Measurements from ENCODE around the gene SHC2. TPM values are rescaled to one million over a fixed set of nuclear protein-coding genes. Genes with fewer than 3 reads are reported as not detected.
"Not testable (repeated sequence)": the region's sequence is repeated elsewhere in the genome, so short reads cannot be mapped to it uniquely, and the experiment has no call there.

The SHC2 gene
- total RNA-seq, 1 donor from 2014 or later, result 5.1 TPM

DNA sequence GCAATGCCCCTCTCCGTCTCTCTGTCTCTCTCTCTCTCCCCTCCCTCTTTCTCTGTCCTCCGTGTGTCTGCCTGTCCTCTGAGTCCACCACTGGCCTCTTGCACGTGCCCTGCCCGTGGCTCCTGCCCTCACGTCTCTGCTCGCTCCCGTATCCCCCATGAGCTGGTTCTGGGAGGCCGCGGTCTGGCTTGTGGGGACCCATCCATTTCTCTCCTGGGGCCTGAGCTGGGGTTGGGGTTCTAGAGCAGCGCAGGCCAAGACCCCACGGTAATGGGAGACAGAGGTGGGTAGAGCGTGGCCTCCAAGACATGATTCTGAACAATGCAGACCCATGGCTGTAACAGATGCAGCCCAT, 70.9 kb downstream of the SHC2 start:
- DNase-seq (ENCODE audit: low read depth), result no peak

DNA sequence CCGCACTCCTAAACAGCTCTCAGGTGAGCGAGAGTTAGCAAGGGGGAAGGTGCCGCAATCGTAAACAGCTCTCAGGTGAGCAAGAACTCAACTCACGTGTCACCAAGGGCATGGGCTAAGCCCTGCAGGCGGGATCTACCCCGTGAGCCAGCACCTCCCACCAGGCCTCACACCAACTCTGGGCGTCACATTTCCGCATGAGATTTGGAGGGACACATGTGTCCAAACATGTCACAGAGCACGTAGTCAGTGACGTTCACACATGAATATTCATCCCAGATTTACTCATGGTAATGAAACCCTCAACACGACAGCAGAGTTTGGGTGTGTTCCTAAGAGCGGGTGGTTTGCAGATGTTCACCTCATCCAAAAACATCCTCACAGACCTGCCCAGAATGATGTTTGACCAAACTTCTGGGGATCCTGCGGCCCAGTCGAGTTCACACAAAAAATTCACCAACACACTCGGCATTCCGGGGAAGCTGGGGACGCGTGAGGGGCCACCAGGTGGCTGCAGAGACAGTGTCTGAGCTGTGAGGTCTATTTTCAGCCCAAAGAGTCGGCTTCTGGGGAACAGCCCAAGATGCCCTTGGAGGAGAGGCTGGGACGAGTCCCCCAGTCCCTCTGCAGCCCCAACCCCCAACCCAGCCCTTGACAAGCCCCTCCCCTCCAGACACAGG, 71.4 kb downstream of the SHC2 start:
- no peak for DNase-seq (ENCODE audit: low read depth)

DNA sequence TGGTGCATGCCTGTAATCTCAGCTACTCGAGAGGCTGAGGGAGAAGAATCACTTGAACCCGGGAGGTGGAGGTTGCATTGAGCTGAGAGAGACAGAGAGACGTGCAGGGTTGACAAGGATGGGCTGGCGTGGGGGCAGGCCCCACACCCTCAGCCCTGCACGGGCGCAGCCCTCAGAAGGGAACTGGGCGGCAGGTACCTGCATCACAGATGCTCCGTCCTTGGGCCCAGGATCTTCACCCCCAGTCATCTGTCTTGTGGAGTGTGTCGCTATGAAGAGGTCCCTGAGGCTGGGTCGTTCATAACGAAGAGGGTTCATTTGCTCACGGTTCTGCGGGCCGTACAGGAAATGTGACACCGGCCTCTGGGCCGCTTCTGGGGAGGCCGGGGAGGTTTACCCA, 72.1 kb downstream of the SHC2 start:
- no peak for DNase-seq (ENCODE audit: low read depth)

GRCh38 chr19:387777-388176, 73.1 kb downstream of the SHC2 start:
- no peak for DNase-seq (ENCODE audit: low read depth)

DNA sequence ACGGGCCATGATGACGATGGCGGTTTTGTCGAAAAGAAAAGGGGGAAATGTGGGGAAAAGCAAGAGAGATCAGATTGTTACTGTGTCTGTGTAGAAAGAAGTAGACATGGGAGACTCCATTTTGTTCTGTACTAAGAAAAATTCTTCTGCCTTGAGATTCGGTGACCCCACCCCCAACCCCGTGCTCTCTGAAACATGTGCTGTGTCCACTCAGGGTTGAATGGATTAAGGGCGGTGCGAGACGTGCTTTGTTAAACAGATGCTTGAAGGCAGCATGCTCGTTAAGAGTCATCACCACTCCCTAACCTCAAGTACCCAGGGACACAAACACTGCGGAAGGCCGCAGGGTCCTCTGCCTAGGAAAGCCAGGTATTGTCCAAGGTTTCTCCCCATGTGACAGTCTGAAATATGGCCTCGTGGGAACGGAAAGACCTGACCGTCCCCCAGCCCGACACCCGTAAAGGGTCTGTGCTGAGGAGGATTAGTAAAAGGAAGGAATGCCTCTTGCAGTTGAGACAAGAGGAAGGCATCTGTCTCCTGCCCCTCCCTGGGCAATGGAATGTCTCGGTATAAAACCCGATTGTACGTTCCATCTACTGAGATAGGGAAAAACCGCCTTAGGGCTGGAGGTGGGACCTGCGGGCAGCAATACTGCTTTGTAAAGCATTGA, 74.1 kb downstream of the SHC2 start:
- not testable (repeated sequence) for DNase-seq (ENCODE audit: low read depth)

GRCh38 chr19:386189-386588, 74.6 kb downstream of the SHC2 start:
- DNase-seq (ENCODE audit: low read depth), result not testable (repeated sequence)

DNA sequence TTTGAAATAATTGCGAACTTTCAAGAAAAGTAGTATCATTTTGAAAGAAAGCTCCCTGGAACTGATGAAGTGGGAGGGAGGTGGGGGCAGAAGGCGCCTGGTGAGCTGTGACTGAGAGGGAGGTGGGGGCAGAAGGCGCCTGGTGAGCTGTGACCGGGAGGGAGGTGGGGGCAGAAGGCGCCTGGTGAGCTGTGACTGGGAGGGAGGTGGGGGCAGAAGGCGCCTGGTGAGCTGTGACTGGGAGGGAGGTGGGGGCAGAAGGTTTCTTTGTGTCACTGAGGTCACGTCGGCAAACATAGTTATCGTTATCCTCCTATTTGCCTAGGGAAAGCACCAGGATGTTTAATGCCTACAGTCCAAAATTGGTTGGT, 76.0 kb downstream of the SHC2 start:
- DNase-seq (ENCODE audit: low read depth), result no peak

GRCh38 chr19:383922-384798, 76.7 kb downstream of the SHC2 start:
- DNase-seq (ENCODE audit: low read depth), result peak; percentile 18

DNA sequence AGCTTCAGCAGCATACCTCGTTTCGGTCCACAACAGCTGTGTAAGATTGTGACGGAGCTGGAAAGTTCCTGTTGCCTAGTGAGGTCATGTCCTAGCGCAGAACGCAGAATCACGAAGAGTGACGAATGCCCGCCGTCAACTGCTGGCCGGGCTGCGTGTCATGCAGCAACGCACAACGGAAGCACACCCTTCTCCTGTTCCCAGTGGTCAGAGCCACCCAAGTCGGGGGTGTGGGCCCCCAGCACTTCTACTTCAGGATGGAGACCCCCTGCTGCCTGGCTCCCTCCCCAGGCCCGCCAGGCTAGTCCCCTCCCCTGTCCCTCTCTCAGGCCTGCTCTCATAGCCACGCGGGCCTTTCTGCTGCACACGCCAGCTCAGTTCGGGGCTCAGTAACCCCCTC, 77.8 kb downstream of the SHC2 start:
- no peak for DNase-seq (ENCODE audit: low read depth)

DNA sequence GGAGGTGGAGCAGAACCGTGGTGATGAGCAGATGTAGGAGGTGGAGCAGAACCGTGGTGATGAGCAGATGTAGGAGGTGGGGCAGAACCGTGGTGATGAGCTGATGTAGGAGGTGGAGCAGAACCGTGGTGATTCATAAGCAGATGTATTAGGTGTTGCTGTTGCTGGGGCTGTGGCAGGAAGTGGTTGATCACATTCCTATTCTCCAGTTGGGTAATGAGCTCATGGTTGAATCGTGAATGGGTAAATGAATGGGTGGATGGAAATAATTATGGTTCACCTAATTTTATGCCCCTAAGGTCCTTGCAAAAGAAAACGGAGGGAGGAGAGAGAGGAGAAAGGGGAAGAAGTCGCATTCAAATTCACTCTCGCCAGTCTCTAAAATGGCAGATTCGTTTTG, 78.3 kb downstream of the SHC2 start:
- DNase-seq (ENCODE audit: low read depth), result peak; percentile 85

GRCh38 chr19:381901-382300, 78.9 kb downstream of the SHC2 start:
- DNase-seq (ENCODE audit: low read depth), result not testable (repeated sequence)

DNA sequence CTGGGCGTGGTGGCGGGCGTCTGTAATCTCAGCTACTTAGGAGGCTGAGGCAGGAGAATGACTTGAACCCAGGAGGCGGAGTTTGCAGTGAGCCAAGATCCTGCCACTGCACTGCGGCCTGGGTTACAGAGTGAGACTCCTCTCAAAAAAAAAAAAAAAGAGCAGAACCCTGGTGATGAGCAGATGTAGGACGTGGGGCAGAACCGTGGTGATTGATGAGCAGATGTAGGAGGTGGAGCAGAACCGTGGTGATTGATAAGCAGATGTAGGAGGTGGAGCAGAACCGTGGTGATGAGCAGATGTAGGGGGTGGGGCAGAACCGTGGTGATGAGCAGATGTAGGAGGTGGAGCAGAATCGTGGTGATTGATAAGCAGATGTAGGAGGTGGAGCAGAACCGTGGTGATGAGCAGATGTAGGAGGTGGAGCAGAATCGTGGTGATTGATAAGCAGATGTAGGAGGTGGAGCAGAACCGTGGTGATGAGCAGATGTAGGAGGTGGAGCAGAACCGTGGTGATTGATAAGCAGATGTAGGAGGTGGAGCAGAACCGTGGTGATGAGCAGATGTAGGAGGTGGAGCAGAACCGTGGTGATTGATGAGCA, 80.1 kb downstream of the SHC2 start:
- not testable (repeated sequence) for DNase-seq (ENCODE audit: low read depth)

DNA sequence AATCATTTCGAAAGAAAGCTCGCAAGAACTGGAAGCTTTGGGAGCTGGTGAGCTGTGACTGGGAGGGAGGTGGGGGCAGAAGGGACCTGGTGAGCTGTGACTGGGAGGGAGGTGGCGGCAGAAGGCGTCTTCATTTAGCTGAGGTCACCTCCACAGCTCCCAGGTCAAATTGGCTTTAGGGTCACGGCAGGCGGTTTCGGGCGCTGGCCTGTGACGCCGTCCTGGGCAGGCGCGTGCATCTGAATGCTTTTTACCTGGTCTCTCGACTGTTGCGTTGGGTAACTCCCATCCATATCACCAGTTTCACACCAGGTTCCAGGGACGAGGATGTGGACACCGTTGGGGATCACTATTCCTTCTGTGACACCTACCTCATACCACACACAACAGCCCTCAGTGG, 81.0 kb downstream of the SHC2 start:
- no peak for DNase-seq (ENCODE audit: low read depth)

DNA sequence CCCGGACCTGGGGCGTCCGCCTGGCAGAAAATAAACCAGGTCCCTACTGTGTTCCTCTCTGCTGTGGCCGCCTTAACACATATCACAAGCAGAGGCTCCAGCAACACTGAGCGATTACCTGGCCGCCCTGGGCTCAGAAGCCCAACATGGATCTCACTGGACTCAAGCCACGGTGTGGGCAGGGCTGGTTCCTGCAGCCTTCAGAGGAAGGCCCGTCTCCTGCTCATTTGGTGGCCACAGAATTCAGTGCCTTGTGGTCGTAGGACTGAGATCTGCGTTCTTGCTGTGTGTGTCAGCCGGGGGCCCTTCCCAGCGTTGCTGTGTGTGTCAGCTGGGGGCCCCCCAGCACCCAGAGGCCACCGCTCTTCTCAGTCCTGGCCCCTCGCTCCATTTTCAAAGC, 82.1 kb downstream of the SHC2 start:
- no peak for DNase-seq (ENCODE audit: low read depth)

- peak; percentile 9 for DNase-seq (ENCODE audit: low read depth)
Observed at GRCh38 chr19:377801-378581, 82.8 kb downstream of the SHC2 start.

GRCh38 chr19:376111-376470, 84.7 kb downstream of the SHC2 start:
- DNase-seq (ENCODE audit: low read depth), result no peak

DNA sequence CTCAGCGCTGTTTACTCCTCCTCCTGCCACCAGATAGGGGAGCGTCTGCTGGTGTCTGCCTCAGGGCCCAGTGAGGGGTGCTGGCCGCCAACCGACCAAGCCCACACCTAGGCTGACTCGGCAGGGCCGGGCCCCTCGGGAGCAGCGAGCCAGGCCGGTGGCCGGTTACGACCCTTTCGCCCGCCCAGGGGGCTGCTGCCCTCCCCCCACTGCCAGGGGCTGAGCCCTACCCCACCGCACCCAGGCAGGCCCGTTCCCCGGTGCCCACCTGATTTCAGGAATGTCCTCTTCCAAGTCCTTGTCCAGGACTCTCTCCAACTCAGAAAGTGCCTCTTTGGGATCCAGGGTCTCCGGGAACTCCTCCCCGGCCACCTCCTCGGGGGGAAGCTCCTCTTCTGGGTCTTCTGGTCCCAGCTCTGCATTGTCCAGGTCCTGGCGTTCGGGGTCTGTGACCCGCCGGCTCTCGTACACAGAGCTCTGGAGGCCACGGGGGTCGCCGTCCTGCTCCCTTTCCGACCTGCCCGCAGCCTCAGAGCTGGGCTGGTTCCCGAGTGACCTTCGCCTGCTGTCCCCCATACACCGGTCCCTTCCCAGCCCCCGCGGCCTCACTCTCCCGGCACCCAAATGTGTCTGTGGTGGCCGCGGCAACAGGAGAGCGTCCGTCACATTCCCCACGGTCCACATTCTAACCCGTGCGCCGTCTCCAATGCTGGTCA, 85.3 kb downstream of the SHC2 start:
- no peak for DNase-seq (ENCODE audit: low read depth)

GRCh38 chr19:374886-375235, 86.0 kb downstream of the SHC2 start:
- no peak for DNase-seq (ENCODE audit: low read depth)

DNA sequence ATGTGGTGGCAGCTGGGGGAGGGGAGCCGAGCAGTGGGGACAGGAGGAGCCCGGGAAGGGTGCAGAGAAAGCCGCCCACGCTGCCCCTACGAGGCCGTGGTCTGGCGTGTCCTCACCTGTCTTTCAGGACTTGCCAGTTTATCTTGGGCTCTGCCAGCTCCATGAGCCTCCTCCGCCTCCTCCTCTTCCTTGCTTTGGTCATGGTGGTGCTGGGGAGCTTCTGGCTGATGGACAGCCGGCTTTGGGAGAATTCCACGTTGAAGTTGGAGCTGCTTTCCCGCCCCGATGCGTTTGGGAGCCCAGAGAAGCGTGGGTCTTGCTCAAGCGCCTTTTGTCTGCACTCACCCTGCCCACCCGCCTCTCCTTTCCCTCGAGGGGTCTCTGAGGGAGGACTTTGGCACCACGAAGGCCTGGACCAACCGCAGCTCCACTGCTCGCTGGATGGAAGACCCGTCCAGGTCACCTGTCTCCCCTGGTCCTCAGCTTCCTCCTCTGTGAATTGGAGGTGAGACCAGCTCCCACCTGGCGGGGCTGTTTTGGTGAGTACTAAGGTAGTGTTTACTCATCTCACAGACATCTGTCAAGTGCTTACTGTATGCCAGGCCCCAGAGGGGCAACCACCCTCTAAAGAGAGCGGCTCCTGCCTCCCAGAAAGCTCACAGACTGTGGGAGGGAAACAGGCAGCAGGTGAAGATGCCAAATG, 86.5 kb downstream of the SHC2 start:
- DNase-seq (ENCODE audit: low read depth), result no peak

GRCh38 chr19:373391-374182, 87.2 kb downstream of the SHC2 start:
- no peak for DNase-seq (ENCODE audit: low read depth)

Data from renal cortical epithelial cell (primary cell).